Adrenal gland (tissue), 12 donors: ENCODE data around the gene GPRC5D. TPM values are rescaled to one million over a fixed set of nuclear protein-coding genes. Genes with fewer than 3 reads are reported as not detected.

Experiments
- DNase-seq, 7 donors: peaks; one replicate each; pipeline ENCODE4 v3.0.0-alpha.2; 2019 to 2020
- H3K27ac ChIP-seq, 5 donors: fragments of 200-600 bp; sonication (generic) in 4 of 5; 1 replicate in 3 of 5; 2 replicates in 2 of 5; pipeline versions ENCODE4 v1.5.1 to v1.8.0; 2016 to 2020; ENCODE audit warnings: mild to moderate bottlenecking in 1 of 5
- H3K27me3 ChIP-seq: fragments of 200-600 bp; 2 replicates; pipeline ENCODE4 v1.8.0; 2021
- H3K36me3 ChIP-seq, 2 donors: fragments of 200-600 bp; replicated peaks in 1 of 2; 1 replicate in 1 of 2; 2 replicates in 1 of 2; pipeline versions ENCODE4 v1.5.1 to v1.8.0; 2018 to 2022
- H3K4me1 ChIP-seq, 2 donors: fragments of 200-600 bp; replicated peaks in 1 of 2; 1 replicate in 1 of 2; 2 replicates in 1 of 2; pipeline versions ENCODE4 v1.5.1 to v1.8.0; 2018 to 2021
- H3K4me3 ChIP-seq, 4 donors: fragments of 200-600 bp; sonication (generic) in 3 of 4; one replicate each; pipeline ENCODE4 v1.5.1; 2016 to 2018
- H3K9me3 ChIP-seq, 3 donors: fragments of 200-600 bp; sonication (generic) in 1 of 3; replicated peaks in 1 of 3; 1 replicate in 2 of 3; 2 replicates in 1 of 3; pipeline versions ENCODE4 v1.5.1 to v1.8.0; 2016 to 2021
- POLR2A ChIP-seq, 2 donors: fragments of 450-650 bp; IDR thresholded peaks; one replicate each; pipeline ENCODE4 v1.6.1; 2017; ENCODE audit warnings: antibody characterized with exemption in 2 of 2, mild to moderate bottlenecking in 2 of 2, moderate library complexity in 1 of 2
- WGBS, 4 donors: extraction: QIAGEN DNeasy Blood & Tissue Kit in 2 of 4; methylation state at CpG; one replicate each; pipeline versions ENCODE4 v1.1.5 to v1.1.7; 2013 to 2017; 5-methylcytosine and 5-hydroxymethylcytosine counted together
- intact Hi-C, 2 donors: fragments of 100-400 bp; cut with DNase I; formaldehyde crosslinking; loops; one replicate each; pipeline versions ENCODE4 v1.14.1 to v1.15.0; 2022 to 2023
- polyA plus RNA-seq, 3 donors: library from polyadenylated mRNA; stranded (reverse); fragments of 200-250 nt in 2 of 3; fragments of 350-450 nt in 1 of 3; fragmentation: Illumina TruSeq in 1 of 3; extraction: RNeasy Lipid Tissue Mini Kit (QIAGEN cat#74804) in 1 of 3; gene quantifications; one replicate each; pipeline ENCODE4 v1.2.3, GENCODE V29; 2013 to 2014
- total RNA-seq, 9 donors: library from RNA; depleted of rRNA in 4 of 9; stranded (reverse); fragments of >200 nt in 4 of 9; fragments of 120-200 nt in 1 of 9; fragmentation: NEBNext Ultra II Directional in 1 of 9; extraction: Animal tissue kit (Norgen Biotek cat#: 25700) in 1 of 9; gene quantifications; one replicate each; pipeline versions ENCODE4 v1.1.0 to v1.2.4, GENCODE V29; 2013 to 2023
- TF ChIP-seq, protein P1 (sequence below), 6 experiments: fragments of 450-650 bp in 4 of 6; fragments of 200-600 bp in 2 of 6; sonication (generic) in 1 of 6; IDR thresholded peaks; 1 replicate in 5 of 6; 2 replicates in 1 of 6; pipeline versions ENCODE4 v1.5.1 to v1.8.0; 2016 to 2021; ENCODE audit warnings: antibody characterized with exemption in 6 of 6, mild to moderate bottlenecking in 2 of 6, moderate library complexity in 1 of 6
- donor health status: healthy with polysubstance abuse.
- donor health status: Bipolar disorder and iron deficiency.
- donor health status: DM: yes; HTN: yes; CAD: no.
- donor health status: DM: no; HTN: no; CAD: no.
- donor health status: DM: no; HTN: no; CAD: no.
- donor health status: DM: yes; HTN: yes; CAD: no.

GPRC5D gene
- total and polyA plus RNA-seq, 12 donors, result 0.17 to 0.40 TPM; not detected in 10

DNA sequence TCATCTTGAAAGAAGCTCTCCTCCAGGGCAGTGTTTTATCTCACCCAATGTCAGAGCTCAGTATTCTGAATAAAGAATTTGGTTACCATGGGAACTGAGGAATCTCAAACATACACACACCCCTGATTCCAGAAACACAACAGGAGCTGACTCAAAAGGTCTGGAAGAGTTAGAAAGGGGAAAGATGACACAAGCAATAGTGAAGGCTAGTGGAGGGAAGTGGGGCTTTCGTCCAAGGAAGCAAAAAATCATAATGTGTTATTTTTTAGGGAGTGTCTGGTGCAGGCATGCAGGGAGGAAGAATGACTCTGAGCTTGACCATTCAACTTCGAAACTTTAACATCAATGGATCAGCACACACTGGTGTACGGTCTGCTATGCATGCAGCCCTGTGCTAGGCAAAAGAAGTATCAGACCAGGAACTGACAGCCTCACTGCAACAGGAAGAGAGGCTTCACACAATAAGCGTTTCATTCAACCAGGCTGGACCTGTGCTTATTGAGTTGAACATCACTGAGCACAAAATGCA, 27.8 kb upstream of the GPRC5D start:
- Histone ChIP-seq H3K27me3 (no peaks in the 10 kb centered on the region), H3K4me3 (no peak overlapping the region), H3K9me3 (no peaks in the 10 kb centered on the region), H3K36me3 (peaks cover 0 to 32% of the 10 kb centered on the region in 2 donors), H3K4me1 (peaks cover 0 to 9% of the 10 kb centered on the region in 2 donors), H3K27ac (peak overlapping the region in 2 of 5 donors; percentile 47 to 81)
- intact Hi-C loops, result loop anchor here (5.0 to 10.0 kb wide), 2 partner anchors 62 to 145 kb away; no protein-coding TSS in a partner anchor
- DNase-seq, result no peak
- no peak for TF ChIP-seq POLR2A (IDR thresholded peaks at IDR 0.05)
- TF ChIP-seq, protein P1, sequence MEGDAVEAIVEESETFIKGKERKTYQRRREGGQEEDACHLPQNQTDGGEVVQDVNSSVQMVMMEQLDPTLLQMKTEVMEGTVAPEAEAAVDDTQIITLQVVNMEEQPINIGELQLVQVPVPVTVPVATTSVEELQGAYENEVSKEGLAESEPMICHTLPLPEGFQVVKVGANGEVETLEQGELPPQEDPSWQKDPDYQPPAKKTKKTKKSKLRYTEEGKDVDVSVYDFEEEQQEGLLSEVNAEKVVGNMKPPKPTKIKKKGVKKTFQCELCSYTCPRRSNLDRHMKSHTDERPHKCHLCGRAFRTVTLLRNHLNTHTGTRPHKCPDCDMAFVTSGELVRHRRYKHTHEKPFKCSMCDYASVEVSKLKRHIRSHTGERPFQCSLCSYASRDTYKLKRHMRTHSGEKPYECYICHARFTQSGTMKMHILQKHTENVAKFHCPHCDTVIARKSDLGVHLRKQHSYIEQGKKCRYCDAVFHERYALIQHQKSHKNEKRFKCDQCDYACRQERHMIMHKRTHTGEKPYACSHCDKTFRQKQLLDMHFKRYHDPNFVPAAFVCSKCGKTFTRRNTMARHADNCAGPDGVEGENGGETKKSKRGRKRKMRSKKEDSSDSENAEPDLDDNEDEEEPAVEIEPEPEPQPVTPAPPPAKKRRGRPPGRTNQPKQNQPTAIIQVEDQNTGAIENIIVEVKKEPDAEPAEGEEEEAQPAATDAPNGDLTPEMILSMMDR (IDR thresholded peaks at IDR 0.05), result no peak
- WGBS, 4 donors, result 56 to 67% (median 62%) methylated on average over 4 of the region's 4 CpGs

DNA sequence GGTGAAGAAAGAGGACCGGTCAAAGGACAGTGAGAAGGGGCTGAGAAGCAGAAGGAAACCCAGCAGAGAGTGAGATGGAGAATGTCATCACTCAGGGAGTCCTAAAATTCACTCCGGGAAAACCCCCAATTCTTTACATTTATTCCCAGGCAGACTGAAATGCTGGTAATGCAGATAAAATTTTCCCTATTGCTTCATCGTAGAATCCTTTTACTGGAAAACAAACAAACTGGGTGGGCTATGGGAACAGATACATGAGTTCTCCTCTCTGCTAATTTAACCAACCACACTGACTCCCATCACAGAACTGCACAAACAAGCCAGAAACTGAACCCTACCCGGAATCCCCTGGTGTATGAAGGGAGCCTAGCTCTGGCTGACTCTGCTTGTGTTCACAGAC, 27.2 kb upstream of the GPRC5D start:
- no peaks in the 10 kb centered on the region for H3K27me3 ChIP-seq
- WGBS, 4 donors, result 69 to 82% (median 80%) methylated on average over 4 of the region's 4 CpGs
- peaks cover 0 to 9% of the 10 kb centered on the region in 2 donors for H3K4me1 ChIP-seq
- no peak for DNase-seq
- intact Hi-C loops, result loop anchor here in 1 of 2 donors (5.0 kb wide), 1 partner anchor 62 kb away; no protein-coding TSS in a partner anchor
- peaks cover 0 to 39% of the 10 kb centered on the region in 2 donors for H3K36me3 ChIP-seq
- H3K4me3 ChIP-seq, result no peak overlapping the region
- peak overlapping the region in 2 of 5 donors; percentile 37 to 81 for H3K27ac ChIP-seq
- H3K9me3 ChIP-seq, result no peaks in the 10 kb centered on the region
- TF ChIP-seq, protein P1 (IDR thresholded peaks at IDR 0.05), result no peak
- TF ChIP-seq POLR2A (IDR thresholded peaks at IDR 0.05), result no peak

DNA sequence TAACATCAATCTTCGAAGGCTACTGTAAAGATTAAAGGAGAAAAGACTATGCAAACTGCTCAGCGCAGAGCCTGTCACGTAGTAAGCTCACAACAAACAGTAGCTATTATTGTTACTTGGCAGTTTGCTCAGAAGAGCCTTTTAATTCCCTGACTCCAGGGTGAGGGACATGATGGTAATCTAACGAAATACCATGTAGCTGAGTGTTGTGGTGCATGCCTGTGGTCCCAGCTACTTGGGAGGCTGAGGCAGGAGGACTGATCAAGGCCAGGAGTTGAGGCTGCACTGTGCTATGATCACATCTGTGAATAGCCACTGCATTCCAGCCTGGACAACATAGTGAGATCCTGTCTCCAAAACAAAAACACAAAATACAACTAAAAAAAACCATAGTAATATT, 25.3 kb upstream of the GPRC5D start:
- DNase-seq, result no peak
- intact Hi-C loops, result loop anchor here in 1 of 2 donors (5.0 kb wide), 1 partner anchor 60 kb away; no protein-coding TSS in a partner anchor
- Histone ChIP-seq H3K36me3 (peaks cover 0 to 48% of the 10 kb centered on the region in 2 donors), H3K4me1 (peaks cover 0 to 9% of the 10 kb centered on the region in 2 donors), H3K9me3 (no peaks in the 10 kb centered on the region), H3K4me3 (no peak overlapping the region), H3K27ac (peak overlapping the region in 2 of 5 donors; percentile 53 to 69), H3K27me3 (no peaks in the 10 kb centered on the region)
- TF ChIP-seq, protein P1 (IDR thresholded peaks at IDR 0.05), result no peak
- no peak for TF ChIP-seq POLR2A (IDR thresholded peaks at IDR 0.05)
- WGBS, 4 donors, result 91 to 96% (median 93%) methylated on average over 4 of the region's 4 CpGs

DNA sequence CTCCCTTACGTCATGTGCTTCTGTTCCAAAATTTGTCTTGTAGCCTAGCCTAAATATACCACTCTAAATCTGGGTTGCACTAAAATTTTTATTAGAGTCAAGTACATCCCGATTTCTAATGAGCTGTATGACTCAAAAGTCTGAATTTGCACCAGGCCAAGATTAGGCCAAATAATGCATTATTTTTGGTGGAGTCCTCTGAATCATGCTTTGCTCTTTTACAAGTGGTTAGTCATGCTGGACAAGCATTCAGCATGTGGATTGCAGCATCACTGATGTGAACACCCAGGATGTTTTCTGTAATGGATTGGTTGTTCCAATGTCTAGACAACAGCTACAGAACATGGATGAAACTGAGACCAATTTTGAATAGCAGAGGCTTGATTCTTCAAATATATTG, 24.4 kb upstream of the GPRC5D start:
- TF ChIP-seq, protein P1 (IDR thresholded peaks at IDR 0.05), result no peak
- no peak for TF ChIP-seq POLR2A (IDR thresholded peaks at IDR 0.05)
- H3K27ac ChIP-seq, result peak overlapping the region in 3 of 5 donors; percentile 53 to 69 (median 59)
- peaks cover 0 to 47% of the 10 kb centered on the region in 2 donors for H3K36me3 ChIP-seq
- 45 to 62% (median 48%) methylated on average over 2 of the region's 2 CpGs for WGBS, 4 donors
- H3K4me3 ChIP-seq, result no peak overlapping the region
- intact Hi-C loops, result loop anchor here in 1 of 2 donors (5.0 kb wide), 1 partner anchor 59 kb away; no protein-coding TSS in a partner anchor
- peak in 6 of 7 donors; percentile 45 to 71 (median 62) for DNase-seq
- H3K4me1 ChIP-seq, result peaks cover 0 to 9% of the 10 kb centered on the region in 2 donors
- H3K27me3 ChIP-seq, result no peaks in the 10 kb centered on the region
- no peaks in the 10 kb centered on the region for H3K9me3 ChIP-seq
